MM.1S (cell line): ENCODE results near the gene ZNF618.

Source experiments
- DNase-seq: peaks from one replicate; pipeline ENCODE4 v3.0.0-alpha.2; 2015
- H2AFZ ChIP-seq: fragments of 300-600 bp; sonication (generic); 2 replicates; pipeline ENCODE4 v1.6.0; 2016; ENCODE audit warnings: antibody characterized with exemption, low read length
- H3F3A ChIP-seq: fragments of 300-600 bp; sonication (generic); 2 replicates; pipeline ENCODE4 v1.6.1; 2016; ENCODE audit warnings: mild to moderate bottlenecking, antibody characterized with exemption, low read length, moderate library complexity, mixed read lengths; ENCODE audit not compliant: insufficient read depth
- H3K27ac ChIP-seq: fragments of 300-600 bp; sonication (generic); 2 replicates; pipeline ENCODE4 v1.5.1; 2016; ENCODE audit warnings: mild to moderate bottlenecking, low read length
- H3K27me3 ChIP-seq: fragments of 300-600 bp; sonication (generic); replicated peaks from 2 replicates; pipeline ENCODE4 v1.6.0; 2016; ENCODE audit warnings: low read length; ENCODE audit not compliant: insufficient read depth
- H3K36me3 ChIP-seq: fragments of 300-600 bp; sonication (generic); replicated peaks from 2 replicates; pipeline ENCODE4 v1.6.1; 2016; ENCODE audit warnings: mild to moderate bottlenecking, low read length, mixed read lengths; ENCODE audit not compliant: insufficient read depth
- H3K4me1 ChIP-seq: fragments of 300-600 bp; sonication (generic); 2 replicates; pipeline ENCODE4 v1.6.1; 2016; ENCODE audit warnings: low read length, mixed read lengths
- H3K4me2 ChIP-seq: fragments of 300-600 bp; sonication (generic); 2 replicates; pipeline ENCODE4 v1.6.0; 2016; ENCODE audit warnings: low read depth, low read length
- H3K4me3 ChIP-seq: fragments of 300-600 bp; sonication (generic); 2 replicates; pipeline ENCODE4 v1.5.1; 2016; ENCODE audit warnings: low read length, mixed read lengths
- H3K79me2 ChIP-seq: fragments of 300-600 bp; sonication (generic); 2 replicates; pipeline ENCODE4 v1.6.1; 2016; ENCODE audit warnings: mixed run types, low read length, mixed read lengths
- H3K9ac ChIP-seq: fragments of 300-600 bp; sonication (generic); 2 replicates; pipeline ENCODE4 v1.6.1; 2016; ENCODE audit warnings: low read length, mixed read lengths
- H3K9me2 ChIP-seq: fragments of 300-600 bp; sonication (generic); replicated peaks from 2 replicates; pipeline ENCODE4 v1.6.1; 2016; ENCODE audit warnings: mild to moderate bottlenecking, low read length, mixed read lengths; ENCODE audit not compliant: insufficient read depth
- H3K9me3 ChIP-seq: fragments of 300-600 bp; sonication (generic); replicated peaks from 2 replicates; pipeline ENCODE4 v1.6.1; 2016; ENCODE audit warnings: mild to moderate bottlenecking, low read length, mixed read lengths; ENCODE audit not compliant: insufficient read depth
- H4K20me1 ChIP-seq: fragments of 300-600 bp; sonication (generic); 2 replicates; pipeline ENCODE4 v1.6.1; 2016; ENCODE audit warnings: mild to moderate bottlenecking, low read length, moderate library complexity, mixed read lengths; ENCODE audit not compliant: insufficient read depth
- EZH2 ChIP-seq: fragments of 300-600 bp; sonication (generic); optimal IDR thresholded peaks from 2 replicates; pipeline ENCODE3; 2017; ENCODE audit warnings: low read depth, mild to moderate bottlenecking, antibody characterized with exemption, low read length, mixed read lengths
- EZH2phosphoT487 ChIP-seq: fragments of 300-600 bp; sonication (generic); IDR thresholded peaks from 2 replicates; pipeline ENCODE4 v1.6.1; 2018; ENCODE audit warnings: antibody characterized with exemption, low read length
- TF ChIP-seq, protein P1 (sequence below): fragments of 300-600 bp; sonication (generic); IDR thresholded peaks from 2 replicates; pipeline ENCODE4 v1.5.1; 2016; ENCODE audit warnings: antibody characterized with exemption, low read length, mixed read lengths

Gene ZNF618

DNA sequence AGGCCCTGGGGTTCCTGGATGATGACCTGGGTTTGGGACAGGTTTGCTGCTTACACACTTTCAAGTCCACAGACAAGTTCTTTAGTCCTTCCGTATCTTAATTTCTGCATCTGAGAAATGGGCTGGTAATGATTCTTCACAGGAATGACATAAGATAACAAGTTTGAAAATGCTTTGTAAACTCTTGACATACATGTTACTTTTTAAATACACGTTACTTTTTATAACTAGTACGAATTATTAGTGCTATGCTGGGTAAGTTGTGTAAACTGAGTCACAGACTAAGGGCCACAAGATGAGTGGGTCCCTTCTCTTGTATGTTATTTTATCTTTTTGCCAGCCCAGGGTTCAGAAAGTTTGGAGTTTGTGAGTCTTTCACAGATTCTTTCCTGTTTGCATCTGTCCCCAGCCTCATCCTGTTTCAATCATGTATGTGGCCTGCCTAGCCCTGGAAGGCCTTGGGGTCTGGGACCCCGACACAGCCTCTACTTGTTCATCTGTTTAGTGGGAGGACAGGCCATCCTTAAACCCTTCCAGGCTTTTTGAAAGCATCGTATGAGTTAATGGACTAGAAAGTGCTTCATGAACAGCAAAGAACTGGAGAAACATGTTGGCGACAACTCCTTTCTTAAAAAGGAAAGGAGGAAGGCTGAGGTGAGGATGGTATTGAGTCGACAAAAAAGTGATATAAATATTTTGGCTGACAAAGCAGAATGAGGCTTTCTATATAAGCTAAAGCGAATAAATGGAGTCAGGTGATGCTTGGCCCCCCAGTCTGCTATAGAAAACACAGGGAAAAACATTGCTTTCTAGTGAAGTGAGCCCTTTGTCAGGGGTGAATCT, 9.3 kb downstream of the ZNF618 start:
- DNase-seq, result no peak
- Histone ChIP-seq H2AFZ (0 out of 2 replicates have a peak overlapping the region, but pooled peaks have one; percentile 34), H3K4me3 (no peak overlapping the region), H3K9ac (no peak overlapping the region), H3F3A (no peaks in the 10 kb centered on the region), H4K20me1 (no peaks in the 10 kb centered on the region), H3K36me3 (no peaks in the 10 kb centered on the region), H3K9me3 (no peaks in the 10 kb centered on the region), H3K4me1 (peaks cover 9% of the 10 kb centered on the region), H3K4me2 (peak overlapping the region; percentile 52; the same call in 1 of the 2 replicates), H3K79me2 (no peaks in the 10 kb centered on the region), H3K27me3 (no peaks in the 10 kb centered on the region), H3K27ac (no peak overlapping the region), H3K9me2 (no peaks in the 10 kb centered on the region)
- TF ChIP-seq EZH2phosphoT487 (no peak), EZH2 (no peak)
- TF ChIP-seq, protein P1, sequence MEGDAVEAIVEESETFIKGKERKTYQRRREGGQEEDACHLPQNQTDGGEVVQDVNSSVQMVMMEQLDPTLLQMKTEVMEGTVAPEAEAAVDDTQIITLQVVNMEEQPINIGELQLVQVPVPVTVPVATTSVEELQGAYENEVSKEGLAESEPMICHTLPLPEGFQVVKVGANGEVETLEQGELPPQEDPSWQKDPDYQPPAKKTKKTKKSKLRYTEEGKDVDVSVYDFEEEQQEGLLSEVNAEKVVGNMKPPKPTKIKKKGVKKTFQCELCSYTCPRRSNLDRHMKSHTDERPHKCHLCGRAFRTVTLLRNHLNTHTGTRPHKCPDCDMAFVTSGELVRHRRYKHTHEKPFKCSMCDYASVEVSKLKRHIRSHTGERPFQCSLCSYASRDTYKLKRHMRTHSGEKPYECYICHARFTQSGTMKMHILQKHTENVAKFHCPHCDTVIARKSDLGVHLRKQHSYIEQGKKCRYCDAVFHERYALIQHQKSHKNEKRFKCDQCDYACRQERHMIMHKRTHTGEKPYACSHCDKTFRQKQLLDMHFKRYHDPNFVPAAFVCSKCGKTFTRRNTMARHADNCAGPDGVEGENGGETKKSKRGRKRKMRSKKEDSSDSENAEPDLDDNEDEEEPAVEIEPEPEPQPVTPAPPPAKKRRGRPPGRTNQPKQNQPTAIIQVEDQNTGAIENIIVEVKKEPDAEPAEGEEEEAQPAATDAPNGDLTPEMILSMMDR, result no peak

DNA sequence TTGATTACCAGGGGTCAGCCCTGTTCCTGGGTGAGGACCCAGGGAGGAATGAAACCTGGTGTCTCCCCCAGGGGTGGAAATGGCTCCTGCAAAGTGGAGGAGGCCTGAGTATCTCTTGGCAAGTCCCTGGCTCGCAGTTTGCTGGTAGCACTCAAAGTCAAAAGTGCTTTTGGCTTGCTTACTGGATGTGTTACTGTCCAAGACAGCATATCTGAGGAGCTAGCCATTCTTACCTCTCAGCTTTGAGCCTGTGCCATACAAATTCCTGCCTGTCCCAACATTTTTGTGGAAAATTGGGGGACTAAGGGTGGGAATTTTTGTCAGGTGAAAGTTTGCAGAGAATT, 9.9 kb downstream of the ZNF618 start:
- Histone ChIP-seq H2AFZ (0 out of 2 replicates have a peak overlapping the region, but pooled peaks have one; percentile 34), H3K4me1 (peaks cover 9% of the 10 kb centered on the region), H3K27ac (no peak overlapping the region), H3K27me3 (no peaks in the 10 kb centered on the region), H3K9ac (no peak overlapping the region), H3K79me2 (no peaks in the 10 kb centered on the region), H3K9me2 (no peaks in the 10 kb centered on the region), H3K36me3 (no peaks in the 10 kb centered on the region), H3K4me3 (0 out of 2 replicates have a peak overlapping the region, but pooled peaks have one; percentile 24), H3K9me3 (no peaks in the 10 kb centered on the region), H3K4me2 (peak overlapping the region; percentile 52; the same call in 1 of the 2 replicates), H4K20me1 (no peaks in the 10 kb centered on the region), H3F3A (no peaks in the 10 kb centered on the region)
- TF ChIP-seq EZH2phosphoT487 (no peak), EZH2 (no peak)
- TF ChIP-seq, protein P1, result no peak
- DNase-seq, result no peak

DNA sequence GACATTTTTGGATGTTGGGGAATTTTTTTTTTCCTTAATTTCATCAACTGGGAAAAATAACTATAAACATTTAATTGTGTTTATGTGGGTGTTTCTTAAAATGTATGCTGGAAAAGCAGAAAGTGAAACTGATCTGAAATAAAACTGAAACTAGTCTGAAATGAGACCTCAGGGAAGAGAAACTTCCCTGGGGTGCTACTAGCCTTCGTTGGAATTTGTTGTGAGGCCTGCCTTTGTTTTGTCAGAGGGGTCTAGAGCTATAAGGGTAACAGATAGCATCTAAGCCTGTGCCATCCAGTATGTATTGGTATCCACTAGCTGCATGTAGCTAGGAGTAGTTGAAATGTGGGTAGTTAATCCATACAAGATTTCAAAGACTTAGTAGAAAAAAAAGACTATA, 10.4 kb downstream of the ZNF618 start:
- no peaks in the 10 kb centered on the region for H3K79me2 ChIP-seq
- H3K4me2 ChIP-seq, result peak overlapping the region; percentile 52
- peaks cover 9% of the 10 kb centered on the region for H3K4me1 ChIP-seq
- 0 out of 2 replicates have a peak overlapping the region, but pooled peaks have one; percentile 24 for H3K4me3 ChIP-seq
- H3F3A ChIP-seq, result no peaks in the 10 kb centered on the region
- H3K9ac ChIP-seq, result no peak overlapping the region
- H2AFZ ChIP-seq, result 0 out of 2 replicates have a peak overlapping the region, but pooled peaks have one; percentile 34
- H3K9me2 ChIP-seq, result no peaks in the 10 kb centered on the region
- no peaks in the 10 kb centered on the region for H3K27me3 ChIP-seq
- no peaks in the 10 kb centered on the region for H3K36me3 ChIP-seq
- H3K27ac ChIP-seq, result no peak overlapping the region
- H4K20me1 ChIP-seq, result no peaks in the 10 kb centered on the region
- DNase-seq, result peak; percentile 44
- TF ChIP-seq EZH2phosphoT487, result no peak
- TF ChIP-seq, protein P1, result no peak
- TF ChIP-seq EZH2, result no peak
- no peaks in the 10 kb centered on the region for H3K9me3 ChIP-seq
